MM.1S (cell line): ENCODE measurements around the gene SUSD2.

Source experiments
- EZH2 ChIP-seq: fragments of 300-600 bp; sonication (generic); optimal IDR thresholded peaks from 2 replicates; pipeline ENCODE3; 2017; ENCODE audit warnings: low read depth, mild to moderate bottlenecking, antibody characterized with exemption, low read length, mixed read lengths
- TF ChIP-seq, protein P1 (sequence below): fragments of 300-600 bp; sonication (generic); IDR thresholded peaks from 2 replicates; pipeline ENCODE4 v1.5.1; 2016; ENCODE audit warnings: antibody characterized with exemption, low read length, mixed read lengths

DNA sequence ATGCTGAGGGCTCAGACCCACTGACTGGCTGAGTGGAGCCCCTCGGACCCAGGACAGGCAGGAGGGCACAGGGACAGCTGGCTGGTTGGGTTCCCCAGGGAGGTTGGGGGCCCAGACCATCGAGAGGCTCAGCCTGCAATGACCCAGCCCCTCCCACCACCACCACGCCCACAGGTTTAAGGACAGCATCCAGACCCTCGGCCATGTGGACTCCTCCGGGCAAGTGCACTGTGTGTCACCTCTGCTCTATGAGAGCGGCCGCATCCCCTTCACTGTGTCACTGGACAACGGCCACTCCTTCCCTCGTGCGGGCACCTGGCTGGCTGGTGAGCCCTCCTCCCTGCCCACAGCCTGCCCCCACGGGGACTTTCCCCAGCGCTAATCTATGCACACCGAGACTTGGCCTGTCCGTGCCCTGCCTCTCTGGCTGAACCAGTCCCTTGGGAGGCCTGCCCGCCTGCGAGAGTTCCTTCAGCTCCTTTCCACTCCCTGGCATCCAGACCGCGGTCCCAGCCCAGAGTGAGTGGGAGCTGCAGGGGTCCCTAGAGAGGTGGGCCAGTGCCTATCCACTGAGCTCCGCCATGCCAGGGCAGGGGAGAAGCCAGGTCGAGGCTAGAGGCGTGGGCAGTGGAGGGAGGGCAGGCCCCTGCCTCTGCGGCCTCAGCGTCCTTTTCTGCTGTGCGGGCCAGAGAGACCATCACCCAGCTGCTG, 2.2 kb downstream of the SUSD2 start:
- TF ChIP-seq, protein P1, sequence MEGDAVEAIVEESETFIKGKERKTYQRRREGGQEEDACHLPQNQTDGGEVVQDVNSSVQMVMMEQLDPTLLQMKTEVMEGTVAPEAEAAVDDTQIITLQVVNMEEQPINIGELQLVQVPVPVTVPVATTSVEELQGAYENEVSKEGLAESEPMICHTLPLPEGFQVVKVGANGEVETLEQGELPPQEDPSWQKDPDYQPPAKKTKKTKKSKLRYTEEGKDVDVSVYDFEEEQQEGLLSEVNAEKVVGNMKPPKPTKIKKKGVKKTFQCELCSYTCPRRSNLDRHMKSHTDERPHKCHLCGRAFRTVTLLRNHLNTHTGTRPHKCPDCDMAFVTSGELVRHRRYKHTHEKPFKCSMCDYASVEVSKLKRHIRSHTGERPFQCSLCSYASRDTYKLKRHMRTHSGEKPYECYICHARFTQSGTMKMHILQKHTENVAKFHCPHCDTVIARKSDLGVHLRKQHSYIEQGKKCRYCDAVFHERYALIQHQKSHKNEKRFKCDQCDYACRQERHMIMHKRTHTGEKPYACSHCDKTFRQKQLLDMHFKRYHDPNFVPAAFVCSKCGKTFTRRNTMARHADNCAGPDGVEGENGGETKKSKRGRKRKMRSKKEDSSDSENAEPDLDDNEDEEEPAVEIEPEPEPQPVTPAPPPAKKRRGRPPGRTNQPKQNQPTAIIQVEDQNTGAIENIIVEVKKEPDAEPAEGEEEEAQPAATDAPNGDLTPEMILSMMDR: no peak
- no peak for TF ChIP-seq EZH2
